Esophagus squamous epithelium (tissue), 5 donors: ENCODE results near the gene GALR3. TPM values are rescaled to one million over a fixed set of nuclear protein-coding genes. Genes with fewer than 3 reads are reported as not detected.

ENCODE experiments used
- DNase-seq: peaks from one replicate; lab custom pipeline; 2025; lab: John Stamatoyannopoulos, UW
- H3K27ac ChIP-seq, 4 donors: fragments of 200-600 bp; sonication (generic); one replicate each; pipeline ENCODE4 v1.5.1; 2016 to 2019; ENCODE audit warnings: mild to moderate bottlenecking in 1 of 4
- H3K27me3 ChIP-seq, 4 donors: fragments of 200-600 bp; sonication (generic); 1 replicate in 3 of 4; 2 replicates in 1 of 4; pipeline versions ENCODE4 v1.5.1 to v1.6.0; 2017 to 2021; ENCODE audit warnings: antibody characterized with exemption in 1 of 4
- H3K36me3 ChIP-seq, 3 donors: fragments of 200-600 bp; sonication (generic); one replicate each; pipeline ENCODE4 v1.5.1; 2016 to 2019
- H3K4me1 ChIP-seq, 3 donors: fragments of 200-600 bp; sonication (generic); one replicate each; pipeline ENCODE4 v1.5.1; 2017 to 2019
- H3K4me3 ChIP-seq, 4 donors: fragments of 200-600 bp; sonication (generic); 1 replicate in 3 of 4; 2 replicates in 1 of 4; pipeline ENCODE4 v1.5.1; 2016 to 2019; ENCODE audit warnings: mild to moderate bottlenecking in 2 of 4, moderate library complexity in 1 of 4
- H3K9me3 ChIP-seq, 3 donors: fragments of 200-600 bp; sonication (generic); one replicate each; pipeline ENCODE4 v1.5.1; 2016 to 2019
- CTCF ChIP-seq, 6 experiments: fragments of 450-650 bp in 4 of 6; fragments of 200-600 bp in 2 of 6; sonication (generic) in 2 of 6; IDR thresholded peaks; one replicate each; pipeline ENCODE4 v1.5.1; 2016 to 2019; ENCODE audit warnings: antibody characterized with exemption in 6 of 6, mild to moderate bottlenecking in 4 of 6, moderate library complexity in 4 of 6
- POLR2A ChIP-seq, 4 donors: fragments of 450-650 bp; IDR thresholded peaks; one replicate each; pipeline ENCODE4 v1.6.1; 2017; ENCODE audit warnings: antibody characterized with exemption in 4 of 4, mild to moderate bottlenecking in 4 of 4, moderate library complexity in 3 of 4
- WGBS, 2 donors: methylation state at CpG; one replicate each; pipeline ENCODE4 v1.1.5; 2018; 5-methylcytosine and 5-hydroxymethylcytosine counted together
- intact Hi-C: fragments of 100-400 bp; cut with DNase I; formaldehyde crosslinking; loops from one replicate; pipeline ENCODE4 v1.15.0; 2022
- total RNA-seq, 4 donors: library from RNA; depleted of rRNA; stranded (reverse); fragments of >200 nt; gene quantifications; one replicate each; pipeline ENCODE4 v1.1.0, GENCODE V29; 2016
- donor health status: DM: yes; HTN: yes; CAD: no.

GALR3 gene
- total RNA-seq, 4 donors from 2014 or later = not detected

- H3K9me3 ChIP-seq = no peaks in the 10 kb centered on the region
- H3K4me3 ChIP-seq = no peak overlapping the region
- peaks cover 0 to 49% (median 0%) of the 10 kb centered on the region in 3 donors for H3K36me3 ChIP-seq
- intact Hi-C loops = no loop called here
- no peak for TF ChIP-seq POLR2A (IDR thresholded peaks at IDR 0.05)
- TF ChIP-seq CTCF (IDR thresholded peaks at IDR 0.05) = no peak
- 92 to 93% methylated on average over 2 of the region's 2 CpGs for WGBS, 2 donors
- DNase-seq = no peak
- peaks cover 5 to 24% (median 11%) of the 10 kb centered on the region in 3 donors for H3K4me1 ChIP-seq
- H3K27me3 ChIP-seq = no peaks in the 10 kb centered on the region
- H3K27ac ChIP-seq = no peak overlapping the region
Observed at GRCh38 chr22:37811867-37812266, 11.3 kb upstream of the GALR3 start.

- intact Hi-C loops = no loop called here
- DNase-seq = no peak
- no peaks in the 10 kb centered on the region for H3K27me3 ChIP-seq
- WGBS, 2 donors = 78 to 82% methylated on average over 2 to 5 of the region's 27 CpGs
- H3K4me1 ChIP-seq = peaks cover 8 to 24% (median 10%) of the 10 kb centered on the region in 3 donors
- TF ChIP-seq CTCF (IDR thresholded peaks at IDR 0.05) (no peak), POLR2A (IDR thresholded peaks at IDR 0.05) (no peak)
- H3K4me3 ChIP-seq = no peak overlapping the region
- H3K9me3 ChIP-seq = no peaks in the 10 kb centered on the region
- no peak overlapping the region for H3K27ac ChIP-seq
- H3K36me3 ChIP-seq = peaks cover 0 to 51% (median 0%) of the 10 kb centered on the region in 3 donors
Observed at GRCh38 chr22:37812869-37813678, 10.1 kb upstream of the GALR3 start.

- H3K27ac ChIP-seq = no peak overlapping the region
- peaks cover 0 to 48% (median 0%) of the 10 kb centered on the region in 3 donors for H3K36me3 ChIP-seq
- H3K4me1 ChIP-seq = peaks cover 15 to 25% (median 18%) of the 10 kb centered on the region in 3 donors
- peaks cover 0 to 19% (median 0%) of the 10 kb centered on the region in 4 donors for H3K27me3 ChIP-seq
- no peak overlapping the region for H3K4me3 ChIP-seq
- intact Hi-C loops = loop anchor here (5.0 kb wide), 1 partner anchor 47 kb away; no protein-coding TSS in a partner anchor
- DNase-seq = no peak
- H3K9me3 ChIP-seq = no peaks in the 10 kb centered on the region
- no peak for TF ChIP-seq CTCF (IDR thresholded peaks at IDR 0.05)
- TF ChIP-seq POLR2A (IDR thresholded peaks at IDR 0.05) = no peak
- WGBS, 2 donors = 85 to 90% methylated on average over 9 to 12 of the region's 12 CpGs
Observed at GRCh38 chr22:37815593-37815992, 7.6 kb upstream of the GALR3 start.

GRCh38 chr22:37816543-37817180, 6.5 kb upstream of the GALR3 start:
- DNase-seq = no peak
- intact Hi-C loops = loop anchor here (5.0 kb wide), 1 partner anchor 46 kb away; no protein-coding TSS in a partner anchor
- Histone ChIP-seq H3K9me3 (no peaks in the 10 kb centered on the region), H3K4me1 (peaks cover 15 to 25% (median 18%) of the 10 kb centered on the region in 3 donors), H3K27ac (no peak overlapping the region), H3K4me3 (no peak overlapping the region), H3K27me3 (peaks cover 0 to 28% (median 0%) of the 10 kb centered on the region in 4 donors), H3K36me3 (peaks cover 0 to 48% (median 0%) of the 10 kb centered on the region in 3 donors)
- TF ChIP-seq POLR2A (IDR thresholded peaks at IDR 0.05) (no peak), CTCF (IDR thresholded peaks at IDR 0.05) (no peak)
- 96% methylated on average over 16 of the region's 23 CpGs; no CpG with 5 or more reads in 1 of the 2 donors for WGBS, 2 donors
